Activated naive CD4-positive, alpha-beta T cell treated with anti-CD3 and anti-CD28 coated beads for 36 hours (primary cell): ENCODE results near the gene CNTN4. TPM values are rescaled to one million over a fixed set of nuclear protein-coding genes. Genes with fewer than 3 reads are reported as not detected.

Source experiments
- CTCF ChIA-PET: fragments of 350-600 bp; sonication (Branson Sonifier 250); formaldehyde crosslinking; loops from one replicate; lab custom pipeline; 2021; ENCODE audit warnings: antibody characterized with exemption; lab: Charles Lee
- DNase-seq: peaks from one replicate; pipeline ENCODE4 v3.0.0-alpha.2; 2020
- H3K27ac Mint-ChIP-seq: one replicate; pipeline ENCODE4 v1.8.0; 2021; ENCODE audit warnings: mild to moderate bottlenecking, mixed read lengths
- H3K27me3 Mint-ChIP-seq: one replicate; pipeline ENCODE4 v1.8.0; 2021; ENCODE audit warnings: low read depth, mixed read lengths
- H3K36me3 Mint-ChIP-seq: one replicate; pipeline ENCODE4 v1.8.0; 2021; ENCODE audit warnings: low read depth, mixed read lengths
- H3K4me1 Mint-ChIP-seq: one replicate; pipeline ENCODE4 v1.8.0; 2021; ENCODE audit warnings: low read depth, mixed read lengths
- H3K4me3 Mint-ChIP-seq: one replicate; pipeline ENCODE4 v1.8.0; 2021; ENCODE audit warnings: mild to moderate bottlenecking, moderate library complexity, mixed read lengths
- H3K9me3 Mint-ChIP-seq: one replicate; pipeline ENCODE4 v1.8.0; 2021; ENCODE audit warnings: mixed read lengths
- intact Hi-C: fragments of 100-400 bp; cut with micrococcal nuclease; formaldehyde crosslinking; loops from one replicate; pipeline ENCODE4 v1.15.1; 2023
- total RNA-seq, 2 experiments: library from RNA; stranded (reverse); gene quantifications; one replicate each; pipeline ENCODE4 v1.2.3, GENCODE V29; 2021

Gene CNTN4
- total RNA-seq, 2 experiments from 2014 or later: not detected

GRCh38 chr3:2850701-2851100 is 752.0 kb downstream of the CNTN4 start:
- no peak for DNase-seq
- Mint-ChIP-seq H3K36me3 (no peaks in the 10 kb centered on the region), H3K27me3 (peaks cover 7% of the 10 kb centered on the region), H3K27ac (no peak overlapping the region), H3K4me3 (no peak overlapping the region), H3K9me3 (peaks cover 2% of the 10 kb centered on the region), H3K4me1 (no peaks in the 10 kb centered on the region)
- intact Hi-C loops: no loop called here
- CTCF ChIA-PET: no interaction called here

DNA sequence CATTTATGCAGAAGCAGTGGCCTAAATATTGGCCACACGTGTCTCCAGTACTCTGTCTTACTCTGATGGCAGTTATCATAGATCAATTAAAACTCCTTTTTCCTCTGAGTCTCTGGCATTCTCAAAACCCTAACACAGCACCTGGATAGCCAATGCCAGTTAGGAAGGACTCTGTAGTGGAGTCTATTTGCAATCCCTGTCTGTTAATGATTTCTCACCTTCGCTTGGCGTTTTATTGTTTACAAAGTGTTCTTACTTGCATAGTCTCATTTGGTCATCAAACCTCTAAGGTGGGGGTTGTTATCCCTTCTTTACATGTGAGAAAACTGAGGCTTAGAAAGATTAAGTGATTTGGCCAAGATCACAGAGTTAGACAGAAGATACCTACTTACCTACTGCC is 752.7 kb downstream of the CNTN4 start:
- no peak for DNase-seq
- intact Hi-C loops: no loop called here
- H3K4me3 Mint-ChIP-seq: no peak overlapping the region
- CTCF ChIA-PET: no interaction called here
- peaks cover 10% of the 10 kb centered on the region for H3K27me3 Mint-ChIP-seq
- H3K27ac Mint-ChIP-seq: no peak overlapping the region
- no peaks in the 10 kb centered on the region for H3K36me3 Mint-ChIP-seq
- H3K9me3 Mint-ChIP-seq: no peaks in the 10 kb centered on the region
- no peaks in the 10 kb centered on the region for H3K4me1 Mint-ChIP-seq

- Mint-ChIP-seq H3K27me3 (peaks cover 10% of the 10 kb centered on the region), H3K27ac (no peak overlapping the region), H3K36me3 (no peaks in the 10 kb centered on the region), H3K4me1 (no peaks in the 10 kb centered on the region), H3K4me3 (no peak overlapping the region), H3K9me3 (no peaks in the 10 kb centered on the region)
- intact Hi-C loops: no loop called here
- CTCF ChIA-PET: no interaction called here
- no peak for DNase-seq
Measured at GRCh38 chr3:2851835-2852234, 753.2 kb downstream of the CNTN4 start.

DNA sequence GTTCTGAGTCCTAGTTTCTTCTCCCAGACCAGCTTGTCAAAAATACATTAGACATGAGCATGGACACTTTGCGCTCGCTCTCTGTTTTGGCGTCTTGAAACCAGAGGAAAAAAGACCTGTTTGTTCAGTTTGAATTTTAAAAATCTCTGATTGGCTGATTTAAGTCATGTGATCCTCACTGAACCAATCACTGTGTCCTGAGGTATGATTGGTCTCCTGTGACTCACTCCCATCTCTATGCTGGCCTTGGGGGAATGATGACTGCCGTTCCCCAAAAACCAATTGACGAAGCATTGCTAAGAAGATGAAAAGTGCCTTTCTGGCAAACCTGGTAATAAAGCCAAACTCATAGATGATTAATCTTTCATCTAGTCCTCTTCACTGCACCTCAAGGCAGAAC is 755.0 kb downstream of the CNTN4 start:
- CTCF ChIA-PET: no interaction called here
- Mint-ChIP-seq H3K27ac (no peak overlapping the region), H3K4me3 (no peak overlapping the region), H3K4me1 (no peaks in the 10 kb centered on the region), H3K27me3 (peaks cover 8% of the 10 kb centered on the region), H3K9me3 (no peaks in the 10 kb centered on the region), H3K36me3 (no peaks in the 10 kb centered on the region)
- DNase-seq: no peak
- intact Hi-C loops: no loop called here

- intact Hi-C loops: no loop called here
- H3K9me3 Mint-ChIP-seq: no peaks in the 10 kb centered on the region
- no peaks in the 10 kb centered on the region for H3K4me1 Mint-ChIP-seq
- H3K36me3 Mint-ChIP-seq: no peaks in the 10 kb centered on the region
- CTCF ChIA-PET: no interaction called here
- H3K27me3 Mint-ChIP-seq: peaks cover 10% of the 10 kb centered on the region
- H3K27ac Mint-ChIP-seq: no peak overlapping the region
- H3K4me3 Mint-ChIP-seq: no peak overlapping the region
- no peak for DNase-seq
Measured at GRCh38 chr3:2856138-2857133, 757.8 kb downstream of the CNTN4 start.

DNA sequence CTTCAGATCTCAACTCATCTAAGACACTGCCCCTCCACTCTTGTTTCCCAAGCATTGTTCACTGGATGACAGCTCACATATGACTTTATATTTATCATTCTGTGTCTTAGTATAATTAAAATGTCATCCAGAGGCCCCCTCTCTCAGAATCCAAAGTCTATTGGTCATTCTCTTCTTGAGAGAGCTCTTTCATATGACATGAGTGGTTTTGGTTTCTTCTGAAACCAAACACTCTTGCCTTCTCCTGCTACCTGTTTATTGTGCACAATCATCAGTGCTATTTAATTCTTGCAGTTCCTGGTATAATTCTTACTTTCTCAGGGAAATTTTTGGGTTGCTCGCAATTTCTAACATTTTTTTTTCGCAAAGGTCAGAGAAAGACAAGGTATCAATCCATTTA is 762.0 kb downstream of the CNTN4 start:
- Mint-ChIP-seq H3K36me3 (no peaks in the 10 kb centered on the region), H3K27me3 (peaks cover 5% of the 10 kb centered on the region), H3K4me3 (no peak overlapping the region), H3K9me3 (no peaks in the 10 kb centered on the region), H3K4me1 (no peaks in the 10 kb centered on the region), H3K27ac (no peak overlapping the region)
- DNase-seq: no peak
- intact Hi-C loops: no loop called here
- CTCF ChIA-PET: no interaction called here

GRCh38 chr3:2861120-2861519 is 762.5 kb downstream of the CNTN4 start:
- H3K27ac Mint-ChIP-seq: no peak overlapping the region
- no peak for DNase-seq
- H3K4me3 Mint-ChIP-seq: no peak overlapping the region
- CTCF ChIA-PET: no interaction called here
- H3K4me1 Mint-ChIP-seq: no peaks in the 10 kb centered on the region
- H3K9me3 Mint-ChIP-seq: no peaks in the 10 kb centered on the region
- intact Hi-C loops: no loop called here
- no peaks in the 10 kb centered on the region for H3K36me3 Mint-ChIP-seq
- H3K27me3 Mint-ChIP-seq: peaks cover 4% of the 10 kb centered on the region

DNA sequence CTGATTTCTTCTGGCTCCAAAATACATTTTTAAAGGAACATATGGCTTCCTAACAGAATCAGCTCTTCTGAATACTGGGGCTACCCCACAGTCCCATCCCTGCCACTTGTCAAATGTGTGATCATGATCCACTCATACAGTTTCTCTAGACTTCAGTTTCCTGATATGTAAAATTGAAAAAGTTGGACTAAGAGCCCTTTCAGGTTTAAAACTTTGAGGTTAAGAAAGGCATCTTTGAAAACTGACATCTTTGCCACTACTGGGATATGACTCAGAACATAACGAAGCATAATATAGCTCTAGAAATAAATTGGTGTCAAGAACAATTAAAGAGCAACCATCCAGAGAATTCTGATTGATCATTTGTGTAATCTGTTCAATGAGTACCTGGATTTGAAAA is 763.3 kb downstream of the CNTN4 start:
- H3K27me3 Mint-ChIP-seq: peaks cover 2% of the 10 kb centered on the region
- H3K4me3 Mint-ChIP-seq: no peak overlapping the region
- no peak overlapping the region for H3K27ac Mint-ChIP-seq
- CTCF ChIA-PET: no interaction called here
- H3K36me3 Mint-ChIP-seq: no peaks in the 10 kb centered on the region
- intact Hi-C loops: no loop called here
- H3K9me3 Mint-ChIP-seq: no peaks in the 10 kb centered on the region
- no peak for DNase-seq
- no peaks in the 10 kb centered on the region for H3K4me1 Mint-ChIP-seq

GRCh38 chr3:2862366-2862765 is 763.7 kb downstream of the CNTN4 start:
- no peaks in the 10 kb centered on the region for H3K4me1 Mint-ChIP-seq
- CTCF ChIA-PET: no interaction called here
- intact Hi-C loops: no loop called here
- peaks cover 2% of the 10 kb centered on the region for H3K27me3 Mint-ChIP-seq
- no peaks in the 10 kb centered on the region for H3K36me3 Mint-ChIP-seq
- no peak for DNase-seq
- H3K4me3 Mint-ChIP-seq: no peak overlapping the region
- no peak overlapping the region for H3K27ac Mint-ChIP-seq
- no peaks in the 10 kb centered on the region for H3K9me3 Mint-ChIP-seq

- intact Hi-C loops: no loop called here
- CTCF ChIA-PET: no interaction called here
- H3K9me3 Mint-ChIP-seq: no peaks in the 10 kb centered on the region
- peaks cover 2% of the 10 kb centered on the region for H3K27me3 Mint-ChIP-seq
- H3K4me1 Mint-ChIP-seq: no peaks in the 10 kb centered on the region
- H3K4me3 Mint-ChIP-seq: no peak overlapping the region
- no peaks in the 10 kb centered on the region for H3K36me3 Mint-ChIP-seq
- H3K27ac Mint-ChIP-seq: no peak overlapping the region
- DNase-seq: no peak
Measured at GRCh38 chr3:2863127-2863526, 764.5 kb downstream of the CNTN4 start.

- intact Hi-C loops: no loop called here
- Mint-ChIP-seq H3K4me3 (no peak overlapping the region), H3K36me3 (no peaks in the 10 kb centered on the region), H3K27me3 (peaks cover 10% of the 10 kb centered on the region), H3K9me3 (no peaks in the 10 kb centered on the region), H3K4me1 (no peaks in the 10 kb centered on the region), H3K27ac (no peak overlapping the region)
- DNase-seq: no peak
- CTCF ChIA-PET: no interaction called here
Measured at GRCh38 chr3:2869905-2870304, 771.2 kb downstream of the CNTN4 start.

- no peak overlapping the region for H3K4me3 Mint-ChIP-seq
- no peak for DNase-seq
- intact Hi-C loops: no loop called here
- no peak overlapping the region for H3K27ac Mint-ChIP-seq
- H3K27me3 Mint-ChIP-seq: peaks cover 10% of the 10 kb centered on the region
- H3K4me1 Mint-ChIP-seq: no peaks in the 10 kb centered on the region
- CTCF ChIA-PET: no interaction called here
- no peaks in the 10 kb centered on the region for H3K36me3 Mint-ChIP-seq
- H3K9me3 Mint-ChIP-seq: no peaks in the 10 kb centered on the region
Measured at GRCh38 chr3:2870724-2871333, 772.2 kb downstream of the CNTN4 start.

DNA sequence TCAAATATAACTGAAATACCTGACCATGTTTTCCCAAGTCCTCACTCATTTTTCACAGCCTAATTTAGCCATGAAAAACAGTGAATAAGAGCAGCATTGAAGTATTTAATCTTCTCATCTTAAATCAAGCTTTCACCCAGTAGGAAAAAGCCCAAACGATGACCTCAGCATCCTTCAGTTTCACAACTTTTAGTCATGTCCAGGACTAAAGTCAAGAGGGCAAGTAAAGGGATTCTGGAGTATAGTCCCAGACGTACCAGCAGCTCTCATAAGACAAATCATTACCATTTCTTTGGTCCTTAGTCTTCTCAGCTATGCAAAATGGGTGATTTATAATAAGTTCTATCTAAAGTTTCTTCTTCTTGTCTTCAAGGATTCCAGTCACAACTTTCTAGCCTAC is 774.2 kb downstream of the CNTN4 start:
- intact Hi-C loops: no loop called here
- DNase-seq: no peak
- CTCF ChIA-PET: no interaction called here
- Mint-ChIP-seq H3K36me3 (no peaks in the 10 kb centered on the region), H3K9me3 (no peaks in the 10 kb centered on the region), H3K4me3 (no peak overlapping the region), H3K27ac (no peak overlapping the region), H3K27me3 (peaks cover 10% of the 10 kb centered on the region), H3K4me1 (no peaks in the 10 kb centered on the region)
